Mucosa of gallbladder (tissue), 1 donor: ENCODE results near the gene CDH2. TPM values are rescaled to one million over a fixed set of nuclear protein-coding genes. Genes with fewer than 3 reads are reported as not detected.
A peak's percentile ranks its signal among the peaks of the same experiment; 100 is the strongest.

Source experiments
- DNase-seq: peaks from one replicate; pipeline ENCODE4 v3.0.0-alpha.2; 2020; ENCODE audit warnings: low spot score
- total RNA-seq: library from RNA; stranded (reverse); gene quantifications from one replicate; pipeline ENCODE4 v1.2.1, GENCODE V29; 2021
- donor health status: DM: no; HTN: no; CAD: no.

CDH2 gene
- total RNA-seq, 1 donor from 2014 or later = 3.1 TPM

DNA sequence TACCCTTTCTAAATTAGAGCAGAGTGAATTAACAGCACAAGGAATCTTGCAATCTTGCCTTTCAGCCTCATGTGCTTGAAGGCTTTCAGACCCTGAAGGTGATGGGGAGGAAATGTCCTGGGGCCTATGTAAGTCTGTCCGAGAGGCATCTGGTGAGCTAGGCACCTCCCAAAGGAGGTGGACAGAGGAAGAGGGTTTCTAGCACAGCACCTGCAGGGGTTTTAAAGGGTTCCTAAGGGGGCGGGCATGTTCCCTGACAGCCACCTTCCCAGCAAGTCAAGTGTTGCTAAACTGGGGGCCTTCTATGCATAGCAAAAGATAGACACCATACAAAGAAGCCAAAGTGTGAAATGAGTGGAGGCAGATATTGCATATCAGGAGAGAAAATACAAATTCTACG, 88.5 kb downstream of the CDH2 start:
- DNase-seq = no peak

DNA sequence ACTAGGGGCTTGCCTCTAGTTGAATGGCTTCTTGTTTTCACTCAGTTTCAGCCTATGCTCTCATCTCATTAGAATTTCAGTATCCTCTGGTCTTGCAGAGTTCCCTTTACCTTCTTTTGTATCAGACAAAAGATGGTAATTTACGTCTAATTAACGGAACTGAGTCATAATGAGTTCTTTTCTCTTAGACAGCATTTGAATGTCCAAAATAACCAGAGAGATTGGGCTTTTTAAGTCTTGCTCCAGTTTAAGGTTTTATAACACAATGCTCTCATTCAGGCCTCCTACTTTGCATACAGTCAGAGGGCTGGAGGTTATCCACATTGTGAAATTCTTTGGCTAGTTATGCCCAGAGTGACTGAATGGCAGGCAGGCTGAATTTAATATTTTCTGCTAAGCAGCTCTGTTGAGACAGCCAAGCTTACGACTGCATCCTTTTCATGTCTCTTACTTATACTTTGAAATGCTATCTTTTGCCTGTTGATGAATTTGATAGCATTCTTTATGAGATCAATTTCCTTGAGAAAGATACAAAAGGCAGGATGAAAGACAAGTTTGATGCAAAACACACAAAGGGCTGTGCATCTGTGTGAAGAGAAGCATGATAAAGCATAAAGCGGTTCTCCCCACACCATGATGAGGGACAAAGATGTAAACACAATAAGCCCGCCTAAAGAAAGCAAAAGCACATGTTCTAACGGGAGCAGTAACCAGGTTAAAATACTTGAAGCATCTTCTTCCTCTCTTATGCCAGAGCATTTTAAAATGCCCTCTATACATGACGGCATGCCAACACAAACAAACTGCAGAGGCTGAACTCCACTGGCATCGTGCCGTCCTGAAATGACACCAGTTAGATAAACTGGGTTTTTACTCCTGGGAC, 90.0 kb downstream of the CDH2 start:
- DNase-seq = peak; percentile 36

DNA sequence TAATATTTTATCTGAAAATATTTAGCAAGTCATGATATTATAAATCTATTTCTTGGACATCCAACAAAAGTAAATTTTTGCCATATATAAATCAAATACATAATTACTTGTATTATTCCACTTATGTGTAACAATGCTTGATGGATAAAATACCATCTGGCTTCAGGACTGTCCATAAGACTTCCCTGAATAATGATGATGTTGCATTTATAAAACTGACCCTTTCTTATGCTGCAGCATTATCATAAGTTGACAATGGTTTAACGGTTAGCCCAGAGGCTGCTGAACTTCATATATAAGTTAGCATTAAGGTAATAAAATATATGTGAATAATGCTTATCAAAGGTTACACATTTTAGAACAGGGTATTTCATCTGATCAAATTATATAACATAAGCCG, 95.4 kb downstream of the CDH2 start:
- no peak for DNase-seq

DNA sequence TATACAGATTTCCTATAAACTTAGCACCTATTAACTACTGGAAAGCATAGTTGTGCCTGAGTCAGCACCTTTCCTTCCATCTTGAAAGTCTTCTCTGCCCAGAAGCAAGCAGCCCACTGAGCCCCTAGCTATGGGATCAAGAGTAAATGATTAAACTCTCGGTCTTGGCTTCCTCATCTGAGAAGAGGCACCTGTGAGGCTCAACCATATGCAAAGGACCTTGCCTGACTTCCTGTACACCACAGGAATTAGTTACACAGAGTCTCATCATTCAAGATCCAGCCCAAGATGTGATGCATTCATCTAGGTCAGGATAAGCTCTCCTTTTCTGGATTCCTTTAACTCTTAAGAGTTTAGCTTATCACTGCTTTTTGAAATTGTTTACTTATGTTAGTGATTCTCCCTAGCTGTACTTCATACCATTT, 96.0 kb downstream of the CDH2 start:
- no peak for DNase-seq

DNA sequence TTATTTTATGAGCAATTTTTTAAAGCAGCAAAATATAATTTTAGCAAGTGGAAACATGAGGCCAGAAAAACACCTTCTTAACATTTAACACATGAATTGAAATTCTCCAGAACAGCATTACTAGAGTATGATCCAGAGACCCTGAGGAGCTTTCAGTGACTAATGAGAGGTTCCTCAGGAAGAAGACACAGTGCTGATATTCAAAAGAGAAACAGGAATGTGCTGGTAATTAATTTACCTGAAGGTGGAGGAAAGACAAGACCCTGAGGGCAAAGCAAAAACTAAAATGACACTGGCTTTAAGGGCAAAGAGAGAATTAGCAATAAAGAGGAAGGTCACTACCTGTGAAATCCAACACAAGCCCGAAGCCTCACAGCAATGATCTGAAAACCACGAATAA, 97.0 kb downstream of the CDH2 start:
- no peak for DNase-seq

DNA sequence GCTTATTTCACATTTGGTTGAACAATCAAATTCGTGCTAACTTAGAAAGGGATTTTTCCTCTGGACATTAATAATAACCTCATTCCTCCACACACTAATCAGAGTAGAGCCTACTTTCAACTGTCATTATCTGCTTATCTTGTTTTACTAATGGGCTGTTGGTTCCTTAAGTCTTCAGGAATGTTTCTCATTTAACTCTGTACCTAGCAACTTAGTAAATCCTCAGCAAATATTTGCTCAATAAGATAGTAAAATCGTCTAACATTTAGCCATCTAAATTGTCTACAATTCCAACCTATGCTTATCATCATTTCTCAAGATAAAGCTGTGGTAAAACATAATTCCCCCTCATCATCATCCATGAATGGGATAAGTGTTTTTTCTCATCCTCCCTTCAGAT, 98.1 kb downstream of the CDH2 start:
- DNase-seq = no peak

DNA sequence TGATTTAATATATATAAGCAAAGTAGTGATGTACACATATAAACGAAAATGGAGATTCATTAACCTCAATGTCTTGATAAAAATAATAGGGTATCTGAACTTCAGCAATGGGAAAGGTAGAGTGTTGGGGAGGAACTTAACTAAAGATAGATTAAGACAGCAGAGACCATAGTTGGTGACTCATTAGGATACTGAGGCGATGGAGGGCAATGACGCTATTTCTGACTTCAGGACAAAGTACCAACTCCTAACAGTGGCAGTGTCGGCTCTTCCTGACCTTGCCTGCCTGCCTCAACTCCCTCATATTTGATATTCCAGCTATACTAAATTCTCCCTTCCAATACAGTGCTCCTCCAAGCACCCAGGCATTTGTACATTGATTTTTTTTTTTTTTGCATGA, 98.6 kb downstream of the CDH2 start:
- DNase-seq = no peak

DNA sequence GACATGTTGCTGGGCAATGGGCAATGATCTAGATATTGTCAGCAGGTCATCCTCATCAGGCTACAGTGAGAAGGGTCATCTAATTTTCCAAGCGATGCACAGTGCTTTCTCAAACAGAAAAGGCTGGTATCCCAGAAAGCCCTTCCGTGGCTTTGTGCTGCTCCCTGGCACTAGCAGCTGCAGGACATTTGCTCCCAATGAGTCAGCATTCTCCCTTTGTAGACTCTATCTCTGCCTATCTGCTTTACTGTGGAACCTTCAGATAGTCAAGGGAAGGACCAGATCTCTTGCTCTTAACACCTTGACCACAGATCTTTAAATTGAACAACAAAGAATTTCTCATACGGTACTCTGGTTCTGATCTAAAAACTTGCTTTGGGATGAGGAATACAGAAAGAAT, 101.4 kb downstream of the CDH2 start:
- no peak for DNase-seq

DNA sequence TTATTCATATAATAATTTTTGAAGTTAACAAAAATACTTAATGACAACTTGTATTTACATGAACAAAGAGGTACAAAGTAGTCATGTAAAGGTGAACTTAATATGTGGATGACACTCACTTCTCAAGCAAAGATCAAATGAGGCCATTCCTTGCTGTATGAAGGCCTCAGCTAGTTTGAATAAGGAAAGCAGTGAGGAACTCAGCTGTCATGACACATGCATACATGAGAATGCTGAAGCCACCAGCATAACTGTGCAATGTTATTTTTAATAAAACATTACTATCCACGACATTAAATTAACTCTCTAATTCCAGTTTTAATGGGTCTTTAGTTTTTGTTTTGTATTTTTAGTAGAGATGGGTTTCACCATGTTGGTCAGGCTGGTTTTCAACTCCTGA, 102.9 kb downstream of the CDH2 start:
- no peak for DNase-seq

DNA sequence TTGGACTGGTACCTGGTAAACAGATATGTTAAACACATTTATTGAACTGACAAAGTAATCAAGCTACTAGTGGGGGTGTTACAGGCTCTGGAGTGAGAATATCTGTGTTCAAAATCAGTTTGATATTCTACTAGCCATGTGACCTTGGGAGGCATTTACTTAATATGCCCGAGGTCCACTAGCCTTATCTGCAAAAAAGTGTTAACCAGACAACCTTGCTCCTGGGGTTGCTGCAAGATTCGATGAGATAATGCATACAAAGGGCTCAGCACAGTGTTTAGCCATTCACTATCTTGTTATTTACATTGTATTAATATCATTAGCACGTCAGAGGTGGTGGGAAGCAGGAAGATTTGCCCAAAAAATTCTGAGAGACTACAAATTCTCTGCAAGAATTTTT, 103.3 kb downstream of the CDH2 start:
- DNase-seq = no peak

DNA sequence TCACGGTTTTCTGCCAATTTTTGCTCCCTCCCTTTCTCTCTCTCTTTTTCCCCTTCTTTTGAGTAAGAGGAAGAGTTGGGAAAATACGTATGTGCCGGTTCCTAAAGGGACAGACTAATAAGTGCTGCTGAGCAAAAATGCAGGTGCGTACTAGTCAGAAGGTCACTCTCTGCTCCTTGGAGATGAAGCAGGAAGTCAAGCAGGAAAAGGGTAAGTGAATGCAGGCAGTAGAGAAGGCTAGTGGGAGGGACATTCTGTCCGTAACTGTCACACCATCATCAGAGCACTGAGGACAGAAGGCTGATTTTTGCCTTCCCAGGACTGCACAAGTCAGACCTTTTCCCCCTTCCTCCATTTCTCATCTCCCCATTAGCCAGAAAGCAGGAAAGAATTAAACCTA, 105.7 kb downstream of the CDH2 start:
- DNase-seq = peak; percentile 15

DNA sequence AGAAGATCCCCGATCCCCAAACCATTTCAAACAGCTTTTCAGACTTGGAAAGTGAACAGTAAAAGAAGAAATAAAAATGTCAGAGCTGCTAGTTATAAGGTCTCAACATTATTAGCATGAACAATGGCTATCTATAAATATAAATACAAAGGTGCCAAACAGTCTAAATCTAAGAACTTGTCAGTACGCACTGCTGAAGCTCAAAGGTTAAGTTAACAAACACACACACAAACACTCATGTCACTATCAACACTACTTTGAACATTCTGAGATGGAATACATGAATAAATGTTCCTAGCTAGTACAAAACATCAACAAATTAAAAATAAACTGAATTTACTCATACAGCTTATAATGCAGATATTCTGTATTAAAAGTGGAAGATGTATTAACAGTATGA, 108.7 kb downstream of the CDH2 start:
- no peak for DNase-seq

DNA sequence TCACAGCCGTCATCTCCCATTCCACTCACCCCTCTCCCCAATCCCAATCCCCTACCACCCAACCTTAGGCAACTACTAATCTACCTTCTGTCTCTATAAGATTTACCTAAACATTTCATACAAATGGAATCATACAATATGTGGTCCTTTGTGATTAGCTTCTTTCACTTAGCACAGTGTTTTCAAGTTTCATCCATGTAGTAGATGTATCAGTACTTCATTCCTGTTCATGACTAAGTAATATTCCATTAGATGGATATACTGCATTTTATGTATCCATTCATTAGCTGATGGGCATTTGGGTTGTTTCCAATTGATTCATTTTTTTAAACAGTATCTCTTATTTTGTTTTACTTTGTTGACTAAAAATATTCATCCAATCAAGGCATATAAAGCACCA, 109.6 kb downstream of the CDH2 start:
- DNase-seq = no peak

DNA sequence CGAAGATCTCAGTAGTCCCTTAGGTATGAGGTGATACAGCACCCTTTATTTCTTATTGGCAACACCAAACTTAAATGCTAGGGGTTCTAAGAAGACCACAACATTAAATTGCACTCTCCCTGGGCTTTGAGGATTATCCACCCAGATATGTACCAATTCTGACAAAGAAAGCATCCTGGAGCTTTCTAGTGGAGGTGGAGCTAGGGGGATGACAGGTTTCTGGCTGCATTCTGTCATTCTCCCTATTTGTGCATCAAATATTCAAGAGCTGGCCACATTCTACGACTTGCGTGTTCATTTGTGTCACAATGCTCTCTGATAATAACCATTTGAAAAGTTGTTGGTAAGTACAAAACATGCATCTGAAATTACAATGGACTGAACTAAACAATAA, 111.1 kb downstream of the CDH2 start:
- DNase-seq = no peak

DNA sequence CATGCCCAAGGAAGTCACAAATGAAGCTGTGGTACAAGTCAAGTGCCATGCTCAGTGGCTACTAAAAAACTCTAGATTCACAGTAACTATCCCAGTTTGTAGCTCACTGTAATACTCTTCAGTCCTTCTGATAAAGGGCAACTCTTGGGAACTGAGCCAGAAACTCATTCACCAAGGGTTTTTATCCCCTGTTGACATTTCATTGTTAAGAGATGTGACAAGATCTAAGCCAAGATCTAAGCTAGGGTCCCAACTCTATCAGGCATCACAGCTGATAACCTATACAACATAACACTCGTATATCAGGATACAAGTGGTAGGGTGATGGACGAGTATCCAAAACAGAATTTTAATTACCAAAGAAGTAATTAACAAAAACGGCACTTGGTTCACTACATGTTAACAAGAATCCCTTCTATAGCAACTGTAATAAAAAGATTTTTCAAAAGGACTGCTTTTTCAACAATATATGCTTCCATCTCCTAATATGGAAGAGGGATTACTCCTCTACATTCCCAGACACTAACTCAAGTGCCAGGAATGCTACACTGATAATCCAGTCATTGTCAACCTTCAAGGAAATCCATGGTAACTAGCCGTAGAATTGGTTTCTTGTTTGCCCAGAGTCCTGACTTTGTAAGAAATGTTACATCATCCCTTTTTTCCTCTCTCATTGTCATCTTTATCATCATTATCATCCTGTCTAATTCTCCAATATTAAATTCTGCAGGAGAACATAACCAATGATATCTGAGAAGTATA, 111.7 kb downstream of the CDH2 start:
- DNase-seq = no peak

DNA sequence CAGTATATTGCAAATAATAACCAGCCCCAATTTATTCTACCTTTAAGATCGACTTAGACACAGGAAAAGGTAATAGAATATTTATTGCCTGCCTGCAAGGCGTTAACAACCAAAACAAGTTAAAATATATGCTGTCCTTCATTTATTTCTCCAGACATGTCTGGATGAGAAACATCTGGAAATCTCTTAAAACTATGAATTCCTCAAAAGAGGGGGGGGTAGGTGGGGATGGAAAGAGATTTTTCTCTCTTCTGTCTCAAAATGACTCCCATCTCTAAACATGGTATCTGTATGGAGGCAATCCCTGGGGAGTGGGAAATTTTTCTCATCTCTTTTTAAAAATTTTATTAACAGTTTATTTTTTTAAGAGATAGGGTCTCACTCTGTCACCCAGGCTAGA, 113.0 kb downstream of the CDH2 start:
- DNase-seq = no peak

DNA sequence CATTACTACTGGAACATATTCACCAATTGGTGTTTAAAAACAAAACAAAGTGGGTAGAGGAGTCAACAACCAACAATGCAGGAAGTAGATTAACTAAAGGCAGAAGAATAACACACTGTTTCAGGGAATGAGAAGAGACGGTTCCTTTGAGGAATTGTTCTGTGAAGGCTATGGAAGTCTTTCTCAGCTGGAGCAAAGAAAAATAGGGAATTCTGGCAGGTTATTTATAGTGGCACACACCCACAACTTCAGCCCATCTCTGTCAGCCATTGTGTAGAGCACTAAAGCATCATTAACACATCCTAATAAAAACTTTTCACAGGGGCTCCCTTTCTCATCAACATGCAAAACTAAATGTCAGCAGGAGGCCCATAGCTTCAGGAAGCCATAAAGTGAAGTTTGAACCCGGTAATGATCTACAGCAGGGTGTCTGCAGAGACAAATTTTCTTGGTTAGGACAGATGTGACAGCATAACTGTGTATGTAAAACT, 113.6 kb downstream of the CDH2 start:
- DNase-seq = no peak

DNA sequence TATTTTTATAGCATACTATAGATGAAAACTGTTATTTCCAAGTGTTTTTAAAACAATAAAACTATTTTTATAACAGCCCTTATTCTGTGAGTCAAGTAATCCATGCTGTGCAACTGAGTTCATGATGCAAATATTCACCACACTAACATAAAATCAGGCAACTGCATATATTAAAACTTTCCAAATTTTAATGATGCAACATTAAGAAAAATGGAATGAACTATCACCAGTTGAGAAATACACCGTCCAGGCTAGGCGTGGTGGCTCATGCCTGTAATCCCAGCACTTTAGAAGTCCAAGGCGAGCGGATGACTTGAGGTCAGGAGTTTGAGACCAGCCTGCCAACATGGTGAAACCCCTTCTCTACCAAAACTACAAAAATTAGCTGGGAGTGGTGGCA, 114.5 kb downstream of the CDH2 start:
- no peak for DNase-seq

DNA sequence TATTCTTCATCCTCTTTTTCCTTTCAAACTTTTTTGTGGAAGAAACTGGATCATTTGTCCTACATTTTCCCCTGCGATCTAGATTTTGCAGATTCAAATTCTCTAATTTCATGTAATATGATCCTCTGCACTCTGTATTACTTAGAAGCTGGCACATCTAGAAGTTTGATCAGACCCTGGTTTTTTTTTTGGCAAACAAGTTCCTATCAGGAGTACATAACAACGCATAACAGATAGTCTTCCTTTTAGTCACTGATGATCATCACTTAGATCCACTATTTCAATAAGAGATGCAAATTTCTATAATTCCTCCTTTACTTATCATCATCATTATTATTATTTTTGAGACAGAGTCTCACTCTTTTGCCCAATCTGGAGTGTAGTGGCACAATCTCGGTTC, 117.1 kb downstream of the CDH2 start:
- DNase-seq = no peak

DNA sequence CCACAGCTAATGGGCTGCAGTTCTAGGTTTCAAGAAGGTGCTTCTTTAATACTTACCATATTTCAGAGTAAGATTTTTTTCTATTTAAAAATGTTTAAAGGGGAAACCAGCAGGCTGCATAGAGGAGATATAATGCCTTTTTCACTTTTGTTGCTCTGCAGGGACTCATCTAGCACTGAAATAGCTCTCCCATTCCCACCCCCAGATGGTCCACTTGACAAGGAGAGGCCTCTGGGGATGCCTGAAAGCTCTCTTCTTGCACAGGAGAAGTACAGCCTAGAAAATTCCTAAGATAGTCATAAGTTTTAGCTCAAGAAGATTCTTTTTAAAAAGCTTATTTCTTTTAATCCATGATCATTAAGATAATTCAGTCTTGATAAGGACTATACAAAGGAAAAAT, 126.4 kb downstream of the CDH2 start:
- no peak for DNase-seq

DNA sequence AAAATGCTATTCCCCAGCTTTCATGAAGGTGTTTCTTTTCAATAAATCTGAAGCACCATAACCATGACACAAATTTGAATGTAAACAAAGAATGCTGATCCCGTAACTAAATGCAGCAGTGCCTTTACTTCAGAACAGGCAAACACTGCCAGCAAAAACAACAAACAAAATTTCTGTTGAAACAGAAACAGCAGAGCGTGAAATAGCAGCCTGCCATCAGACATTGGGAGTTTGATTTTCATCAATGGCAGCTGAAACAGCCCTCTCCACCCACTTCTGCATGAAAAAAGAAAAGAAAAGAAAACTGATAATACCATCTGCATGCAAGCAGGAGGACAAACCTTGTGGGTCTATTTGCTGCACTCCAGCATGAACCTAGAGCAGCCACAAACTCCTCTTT, 128.3 kb downstream of the CDH2 start:
- no peak for DNase-seq

DNA sequence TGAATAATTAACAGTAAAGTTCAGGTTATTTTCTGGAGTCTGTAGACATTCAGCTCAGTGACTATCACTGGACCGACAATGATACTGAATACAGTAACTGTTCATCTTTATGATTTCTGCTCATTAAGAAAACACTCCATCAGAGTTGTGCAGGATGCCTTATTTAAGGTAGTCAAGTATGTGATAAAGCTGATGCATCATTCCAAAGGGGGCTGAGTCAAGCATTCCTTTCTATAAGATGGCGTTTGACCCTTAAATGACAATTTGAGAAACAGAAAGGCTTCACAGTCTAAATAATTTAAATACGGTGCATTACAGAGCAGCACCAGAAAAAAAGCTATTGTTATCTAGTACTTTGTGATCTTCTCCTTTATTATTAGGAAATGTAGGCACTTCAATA, 131.1 kb downstream of the CDH2 start:
- DNase-seq = no peak

DNA sequence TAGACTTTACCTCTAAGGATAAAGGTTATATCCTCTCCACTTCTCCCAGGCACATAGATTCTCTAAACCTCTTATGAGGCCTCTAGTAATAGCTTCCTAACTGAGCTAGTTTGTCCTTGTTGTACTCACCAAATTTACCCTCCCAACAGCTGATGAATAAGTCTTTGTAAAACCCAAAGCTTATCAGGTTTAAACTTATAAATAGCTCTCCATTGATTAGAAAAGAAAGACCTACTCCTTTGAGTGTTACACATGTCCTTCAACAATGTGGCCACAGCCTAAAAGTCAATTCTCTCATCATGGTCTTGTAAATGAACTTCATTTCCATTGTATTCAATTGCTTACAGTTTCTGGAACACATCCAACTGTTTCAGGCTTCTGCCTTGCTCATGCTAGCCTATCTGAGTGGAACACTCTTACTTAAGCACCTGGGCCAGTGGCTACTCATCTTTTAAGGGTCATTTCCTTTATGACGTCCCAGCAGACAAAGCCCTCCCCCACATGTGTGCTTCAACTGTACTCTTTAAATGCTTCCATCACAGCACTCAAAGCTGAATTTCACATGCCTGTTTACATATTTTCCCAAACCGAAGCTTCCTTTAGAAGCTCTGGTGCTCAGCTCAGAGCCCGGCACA, 131.6 kb downstream of the CDH2 start:
- no peak for DNase-seq
